Prostate gland (tissue), 2 donors: ENCODE measurements around the gene SH2D3C. TPM values are rescaled to one million over a fixed set of nuclear protein-coding genes. Genes with fewer than 3 reads are reported as not detected.
"Not testable (repeated sequence)": the region's sequence is repeated elsewhere in the genome, so short reads cannot be mapped to it uniquely, and the experiment has no call there.

Experiments
- DNase-seq: peaks from one replicate; pipeline ENCODE4 v3.0.0-alpha.2; 2019; ENCODE audit warnings: low spot score
- H3K27ac ChIP-seq, 2 donors: fragments of 200-600 bp; sonication (generic); 2 replicates each; pipeline ENCODE4 v1.5.1; 2017 to 2019
- H3K27me3 ChIP-seq: fragments of 200-600 bp; sonication (generic); replicated peaks from 2 replicates; pipeline ENCODE4 v1.5.1; 2019; ENCODE audit not compliant: insufficient read depth
- H3K36me3 ChIP-seq, 2 donors: fragments of 200-600 bp; sonication (generic); 1 replicate in 1 of 2; 2 replicates in 1 of 2; pipeline versions ENCODE4 v1.5.1 to v1.8.1; 2017 to 2019
- H3K4me1 ChIP-seq: fragments of 200-600 bp; sonication (generic); replicated peaks from 2 replicates; pipeline ENCODE4 v1.5.1; 2019
- H3K4me3 ChIP-seq, 2 donors: fragments of 200-600 bp; sonication (generic); 2 replicates each; pipeline ENCODE4 v1.5.1; 2017 to 2019
- H3K9me3 ChIP-seq: fragments of 200-600 bp; sonication (generic); 2 replicates; pipeline ENCODE4 v1.5.1; 2017
- POLR2A ChIP-seq: fragments of 450-650 bp; IDR thresholded peaks from one replicate; pipeline ENCODE4 v1.6.1; 2016; ENCODE audit warnings: antibody characterized with exemption, mild to moderate bottlenecking
- POLR2AphosphoS5 ChIP-seq: sonication (generic); formaldehyde crosslinking; IDR thresholded peaks from one replicate; pipeline ENCODE4 v1.6.1; 2017; ENCODE audit warnings: antibody characterized with exemption
- WGBS: methylation state at CpG from one replicate; pipeline ENCODE4 v1.1.5; 2018; 5-methylcytosine and 5-hydroxymethylcytosine counted together
- intact Hi-C: fragments of 100-400 bp; cut with DNase I; formaldehyde crosslinking; loops from one replicate; pipeline ENCODE4 v1.14.2; 2022
- total RNA-seq, 2 donors: library from RNA; depleted of rRNA; stranded (reverse); fragments of >200 nt; gene quantifications; one replicate each; pipeline ENCODE4 v1.1.0, GENCODE V29; 2016
- TF ChIP-seq, protein P1 (sequence below), 4 experiments: fragments of 200-600 bp in 2 of 4; fragments of 450-650 bp in 2 of 4; sonication (generic) in 2 of 4; IDR thresholded peaks; 1 replicate in 3 of 4; 2 replicates in 1 of 4; pipeline ENCODE4 v1.5.1; 2016 to 2019; ENCODE audit warnings: antibody characterized with exemption in 4 of 4, mild to moderate bottlenecking in 2 of 4, moderate library complexity in 2 of 4

The SH2D3C gene
- total RNA-seq, 2 donors from 2014 or later: 5.5 to 11.4 TPM

DNA sequence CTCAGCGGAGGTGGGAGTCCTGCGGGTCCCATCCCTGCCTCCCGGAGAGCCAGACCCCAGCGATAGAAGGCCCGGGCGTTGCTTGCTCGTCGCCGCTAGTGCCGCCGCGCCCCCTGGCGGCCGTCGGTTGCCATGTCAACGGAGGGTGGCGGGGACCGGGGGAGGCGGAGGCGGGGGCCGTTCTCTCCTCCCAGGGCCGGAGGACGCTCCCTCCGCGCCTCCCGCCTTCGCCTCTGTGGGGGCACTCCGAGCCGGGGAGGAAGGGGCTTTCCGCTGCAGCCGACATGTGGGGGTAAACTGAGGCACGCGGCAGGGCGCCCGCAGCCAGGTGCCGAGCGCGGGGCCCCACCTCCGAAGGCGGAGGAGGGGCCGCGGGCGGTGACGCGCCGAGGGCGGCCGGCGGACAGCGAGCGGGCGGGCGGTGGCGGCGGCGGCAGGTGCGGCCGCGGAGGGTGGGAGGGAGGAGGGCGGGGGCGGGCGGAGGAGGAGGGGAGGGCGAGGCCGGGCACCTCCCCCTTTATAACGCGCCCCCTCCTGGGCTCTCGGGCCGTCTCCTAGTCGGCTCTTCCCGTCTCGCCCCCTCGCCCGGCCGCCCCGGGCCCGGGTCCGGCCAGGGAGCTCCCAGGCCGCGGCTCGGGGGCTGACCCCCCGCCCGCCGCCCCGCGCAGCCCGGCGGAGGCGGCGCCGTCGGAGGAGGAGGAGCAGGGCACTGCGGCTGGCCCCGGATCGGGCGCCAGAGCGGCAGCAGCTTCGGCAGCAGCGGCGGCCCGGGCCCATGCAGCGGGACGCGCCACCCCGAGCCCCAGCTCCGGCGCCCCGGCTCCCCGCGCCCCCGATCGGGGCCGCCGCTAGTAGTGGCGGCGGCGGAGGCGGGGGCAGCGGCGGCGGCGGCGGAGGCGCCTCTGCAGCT is 6.8 kb upstream of the SH2D3C start:
- Histone ChIP-seq H3K27me3 (no peaks in the 10 kb centered on the region), H3K27ac (peak overlapping the region; percentile 93 to 96), H3K9me3 (no peaks in the 10 kb centered on the region), H3K36me3 (peaks cover 13 to 25% of the 10 kb centered on the region in 2 donors), H3K4me3 (peak overlapping the region; percentile 95 to 96), H3K4me1 (peaks cover 8% of the 10 kb centered on the region)
- DNase-seq: peak; percentile 82
- TF ChIP-seq, protein P1, sequence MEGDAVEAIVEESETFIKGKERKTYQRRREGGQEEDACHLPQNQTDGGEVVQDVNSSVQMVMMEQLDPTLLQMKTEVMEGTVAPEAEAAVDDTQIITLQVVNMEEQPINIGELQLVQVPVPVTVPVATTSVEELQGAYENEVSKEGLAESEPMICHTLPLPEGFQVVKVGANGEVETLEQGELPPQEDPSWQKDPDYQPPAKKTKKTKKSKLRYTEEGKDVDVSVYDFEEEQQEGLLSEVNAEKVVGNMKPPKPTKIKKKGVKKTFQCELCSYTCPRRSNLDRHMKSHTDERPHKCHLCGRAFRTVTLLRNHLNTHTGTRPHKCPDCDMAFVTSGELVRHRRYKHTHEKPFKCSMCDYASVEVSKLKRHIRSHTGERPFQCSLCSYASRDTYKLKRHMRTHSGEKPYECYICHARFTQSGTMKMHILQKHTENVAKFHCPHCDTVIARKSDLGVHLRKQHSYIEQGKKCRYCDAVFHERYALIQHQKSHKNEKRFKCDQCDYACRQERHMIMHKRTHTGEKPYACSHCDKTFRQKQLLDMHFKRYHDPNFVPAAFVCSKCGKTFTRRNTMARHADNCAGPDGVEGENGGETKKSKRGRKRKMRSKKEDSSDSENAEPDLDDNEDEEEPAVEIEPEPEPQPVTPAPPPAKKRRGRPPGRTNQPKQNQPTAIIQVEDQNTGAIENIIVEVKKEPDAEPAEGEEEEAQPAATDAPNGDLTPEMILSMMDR (IDR thresholded peaks at IDR 0.05): peak; percentile 92 to 99 (median 96)
- no peak for TF ChIP-seq POLR2A
- intact Hi-C loops: loop anchor here (1.0 to 5.0 kb wide), 3 partner anchors 50 to 198 kb away; partner anchors contain the start of genes ST6GALNAC4 and TOR2A
- WGBS: under 1% methylated on average over 57 of the region's 123 CpGs

DNA sequence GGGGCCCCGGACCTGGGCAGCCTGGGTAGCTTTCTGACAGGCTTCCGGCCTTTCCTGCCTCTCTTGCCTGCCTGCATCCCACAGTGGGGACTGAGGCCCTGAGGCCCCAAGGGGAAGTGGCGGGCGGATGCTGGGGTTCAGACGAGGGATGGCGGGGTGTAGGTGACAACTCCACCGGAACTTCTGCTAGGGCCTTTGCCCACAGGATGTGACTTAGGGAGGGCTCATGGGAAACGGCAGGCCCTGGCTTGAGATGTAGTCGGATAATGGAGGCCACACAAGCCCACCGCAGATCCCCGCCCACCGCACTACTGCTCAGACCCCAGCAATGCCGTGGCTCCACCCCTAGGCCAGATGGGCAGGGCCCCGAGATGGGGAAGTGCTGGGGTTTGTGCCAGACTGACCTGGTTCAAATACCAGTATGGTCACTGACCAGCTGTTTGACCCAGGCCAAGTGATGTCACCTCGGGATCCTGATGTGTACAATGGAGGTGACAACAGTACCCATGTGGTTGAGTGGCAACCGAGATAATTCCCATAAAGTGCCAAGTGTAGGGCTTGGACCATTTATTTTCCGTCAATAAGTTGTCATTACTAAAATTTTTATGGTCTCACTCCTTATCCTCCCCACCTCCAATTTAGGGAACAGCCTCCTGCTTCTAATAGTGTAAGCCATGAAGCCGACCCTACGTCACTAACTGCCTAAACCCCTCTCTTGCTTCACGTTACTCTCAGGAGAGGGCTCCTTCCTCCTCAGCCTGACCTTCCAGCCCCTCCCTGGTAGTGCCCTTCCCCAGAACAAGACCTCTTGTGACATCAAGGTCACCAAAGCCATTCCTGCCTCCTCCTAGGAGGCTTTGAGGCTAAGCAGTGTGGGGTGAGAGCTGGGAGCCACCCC is 4.9 kb upstream of the SH2D3C start:
- Histone ChIP-seq H3K36me3 (peaks cover 2 to 11% of the 10 kb centered on the region in 2 donors), H3K9me3 (no peaks in the 10 kb centered on the region), H3K27me3 (no peaks in the 10 kb centered on the region), H3K4me3 (no peak overlapping the region), H3K4me1 (peaks cover 8% of the 10 kb centered on the region), H3K27ac (no peak overlapping the region)
- no peak for DNase-seq
- no peak for TF ChIP-seq POLR2AphosphoS5
- no peak for TF ChIP-seq POLR2A
- TF ChIP-seq, protein P1 (IDR thresholded peaks at IDR 0.05): no peak
- WGBS: 70% methylated on average over 20 of the region's 20 CpGs
- intact Hi-C loops: no loop called here

DNA sequence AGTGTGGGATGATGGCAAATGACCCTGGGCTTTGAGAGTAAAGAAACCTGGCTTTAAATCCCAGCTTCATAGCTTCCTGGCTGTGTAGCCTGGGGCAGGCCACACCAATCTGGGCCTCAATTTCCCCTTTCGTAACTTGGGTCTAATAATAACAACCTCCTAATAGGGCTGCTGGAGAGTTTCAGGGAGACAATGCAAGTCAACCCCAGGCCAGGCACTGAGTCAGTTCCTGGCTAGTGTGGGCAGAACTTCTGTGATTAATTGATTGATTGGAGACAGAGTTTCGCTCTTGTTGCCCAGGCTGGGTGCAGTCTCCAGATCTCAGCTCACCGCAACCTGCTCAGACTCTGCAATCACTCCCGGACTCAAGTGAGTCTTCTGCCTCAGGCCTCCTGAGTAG is 3.3 kb upstream of the SH2D3C start:
- WGBS: 82% methylated on average over 4 of the region's 4 CpGs
- intact Hi-C loops: no loop called here
- no peaks in the 10 kb centered on the region for H3K27me3 ChIP-seq
- TF ChIP-seq, protein P1 (IDR thresholded peaks at IDR 0.05): no peak
- TF ChIP-seq POLR2A (no peak), POLR2AphosphoS5 (no peak)
- H3K27ac ChIP-seq: no peak overlapping the region
- DNase-seq: no peak
- H3K9me3 ChIP-seq: no peaks in the 10 kb centered on the region
- peaks cover under 1% of the 10 kb centered on the region for H3K4me1 ChIP-seq
- no peaks in the 10 kb centered on the region for H3K36me3 ChIP-seq
- no peak overlapping the region for H3K4me3 ChIP-seq

- DNase-seq, H3K9me3 ChIP-seq, H3K4me1 ChIP-seq, intact Hi-C loops, H3K27me3 ChIP-seq, H3K4me3 ChIP-seq, H3K27ac ChIP-seq, H3K36me3 ChIP-seq: not testable (repeated sequence)
- WGBS: 86% methylated on average over 9 of the region's 9 CpGs
These were observed 2.4 kb upstream of the SH2D3C start for GRCh38 chr9:127780909-127781308.
